Measurements from ENCODE around the gene TMEM175.

TMEM175 gene

DNA sequence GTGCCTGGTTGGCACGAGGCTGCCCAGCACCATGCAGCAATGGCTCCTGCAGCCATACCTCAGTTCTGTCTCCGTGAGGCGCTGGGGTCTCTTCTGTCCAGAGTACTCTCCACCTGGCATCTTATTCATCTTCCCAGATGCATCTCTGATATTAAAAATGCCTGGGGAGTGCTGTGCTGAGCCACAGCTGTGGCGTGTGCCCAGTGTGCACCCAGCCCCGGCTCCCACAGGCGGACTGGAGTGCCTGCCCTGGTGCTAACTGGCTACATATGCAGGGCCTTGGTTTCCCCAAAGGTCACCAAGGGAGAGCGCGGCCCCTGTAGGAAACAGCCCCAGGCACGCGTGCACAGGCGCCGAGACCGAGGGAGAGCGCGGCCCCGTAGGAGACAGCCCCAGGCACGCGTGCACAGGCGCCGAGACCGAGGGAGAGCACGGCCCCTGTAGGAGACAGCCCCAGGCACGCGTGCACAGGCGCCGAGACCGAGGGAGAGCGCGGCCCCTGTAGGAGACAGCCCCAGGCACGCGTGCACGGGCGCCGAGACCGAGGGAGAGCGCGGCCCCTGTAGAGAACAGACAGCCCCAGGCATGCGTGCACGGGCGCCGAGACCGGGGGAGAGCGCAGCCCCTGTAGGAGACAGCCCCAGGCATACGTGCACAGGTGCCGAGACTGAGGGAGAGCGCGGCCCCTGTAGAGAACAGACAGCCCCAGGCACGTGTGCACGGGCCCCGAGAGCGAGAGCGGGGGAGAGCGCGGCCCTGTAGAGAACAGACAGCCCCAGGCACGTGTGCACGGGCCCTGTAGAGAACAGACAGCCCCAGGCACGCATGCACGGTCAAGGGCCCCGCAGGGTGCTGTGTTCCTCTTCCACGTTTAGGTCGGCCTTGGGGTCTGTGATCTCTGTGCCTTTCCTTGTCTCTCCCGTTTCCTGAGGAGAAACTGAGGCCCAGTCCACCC is 14.5 kb downstream of the TMEM175 start:
- DNase-seq (ENCODE audit: low read depth) = no peak

GRCh38 chr4:947491-947971 is 15.3 kb downstream of the TMEM175 start:
- DNase-seq (ENCODE audit: low read depth) = no peak

DNA sequence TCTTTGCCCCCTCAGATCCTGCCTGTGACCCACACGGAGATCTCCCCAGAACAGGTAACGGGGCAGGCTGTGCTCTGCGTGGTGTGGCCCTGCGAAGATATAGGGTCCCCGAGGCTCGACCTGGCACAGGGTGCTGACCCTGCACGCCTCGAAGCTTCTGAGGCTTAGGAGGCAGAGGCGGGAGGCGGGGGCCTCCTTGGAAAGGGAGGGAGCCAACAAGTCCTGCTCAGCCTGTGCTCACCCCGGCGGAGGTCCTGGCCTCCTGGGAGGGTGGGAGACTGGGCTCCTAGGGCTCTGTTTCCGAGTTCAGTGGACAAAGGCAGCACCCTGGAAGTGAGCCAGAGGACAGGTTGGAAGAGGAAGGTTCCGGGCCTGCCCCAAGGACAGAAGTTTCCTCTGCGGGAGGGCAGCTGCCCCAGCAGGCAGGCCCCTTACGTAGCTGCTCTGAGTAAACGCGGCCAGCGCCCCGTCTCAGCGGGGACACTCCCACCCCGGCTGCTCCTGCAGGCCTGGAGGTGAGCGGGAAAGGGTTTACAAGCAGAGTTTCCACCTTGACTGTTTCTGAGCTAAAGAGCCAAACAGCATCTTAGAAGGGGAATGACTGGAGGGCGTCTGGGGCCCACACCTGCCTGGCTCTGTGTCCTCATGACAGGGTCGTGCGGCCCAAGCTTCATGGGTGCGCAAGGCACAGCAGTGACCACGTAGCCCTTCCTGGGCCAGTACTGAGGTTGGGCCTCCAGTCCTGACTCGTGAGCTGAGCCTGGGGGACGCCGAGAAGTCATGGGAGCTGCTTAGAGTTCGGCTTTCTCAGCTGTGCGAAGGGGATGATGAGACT is 16.1 kb downstream of the TMEM175 start:
- no peak for DNase-seq (ENCODE audit: low read depth)

DNA sequence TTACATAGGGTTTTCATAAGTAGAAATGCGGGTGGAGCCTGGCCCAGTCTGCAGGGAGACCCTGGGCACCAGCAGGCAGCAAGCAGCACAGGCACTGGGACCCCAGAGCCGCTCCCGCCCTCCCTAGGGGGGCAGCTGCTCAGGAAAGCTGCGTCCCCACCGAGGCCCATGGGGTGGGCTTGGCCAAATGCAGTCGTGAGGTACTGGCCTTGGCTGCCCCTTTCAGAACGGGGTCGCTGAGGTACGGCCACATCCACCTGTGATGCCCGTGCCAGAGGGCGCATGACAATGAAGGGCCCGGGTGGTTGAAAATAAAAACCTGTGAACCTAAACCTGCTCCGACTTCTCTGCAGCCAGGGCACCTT is 16.7 kb downstream of the TMEM175 start:
- no peak for DNase-seq (ENCODE audit: low read depth)

GRCh38 chr4:949656-950055 is 17.4 kb downstream of the TMEM175 start:
- DNase-seq (ENCODE audit: low read depth) = no peak

- DNase-seq (ENCODE audit: low read depth) = no peak
Measured at GRCh38 chr4:950136-951020, 18.1 kb downstream of the TMEM175 start.

- DNase-seq (ENCODE audit: low read depth) = no peak
Measured at GRCh38 chr4:951186-951585, 18.9 kb downstream of the TMEM175 start.

DNA sequence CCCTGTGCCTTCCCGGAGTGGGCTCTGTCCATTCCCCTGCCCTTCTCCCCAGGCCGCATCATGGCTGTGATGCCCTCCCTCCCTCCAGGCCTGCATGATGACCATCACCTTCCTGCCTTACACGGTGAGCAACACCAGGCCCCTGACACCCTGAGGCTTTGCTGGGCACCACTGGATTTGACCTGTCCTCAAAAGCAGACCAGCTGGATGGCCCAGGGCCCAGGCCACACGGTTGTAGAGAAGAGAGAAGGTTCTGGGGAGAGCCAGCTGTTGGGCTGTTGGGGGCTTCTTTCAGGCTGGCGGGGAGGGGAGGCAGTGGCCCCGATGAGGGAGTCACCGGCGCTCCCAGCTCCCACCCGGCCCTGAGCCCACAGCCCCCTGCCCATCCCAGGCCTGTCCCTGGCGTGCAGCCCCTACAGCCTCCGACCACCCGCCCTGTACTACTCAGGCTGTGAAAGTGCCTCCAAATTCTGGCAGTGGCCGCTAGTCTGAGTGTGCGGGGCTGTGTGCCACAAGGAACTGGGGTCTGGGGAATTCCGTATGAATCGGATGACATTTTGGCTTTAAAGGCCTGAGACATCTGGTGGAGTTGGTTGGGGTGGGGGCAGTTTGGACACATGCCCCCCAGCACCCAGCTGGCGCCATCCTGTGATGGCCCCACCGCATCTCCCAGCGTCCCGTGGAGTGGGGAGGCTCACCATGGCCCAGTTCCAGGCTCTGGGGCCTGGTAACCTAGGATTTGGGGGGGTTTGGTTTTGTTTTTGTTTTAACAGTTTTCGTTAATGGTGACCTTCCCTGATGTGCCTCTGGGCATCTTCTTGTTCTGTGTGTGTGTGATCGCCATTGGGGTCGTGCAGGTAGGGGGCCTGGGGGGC is 19.6 kb downstream of the TMEM175 start:
- no peak for DNase-seq (ENCODE audit: low read depth)

DNA sequence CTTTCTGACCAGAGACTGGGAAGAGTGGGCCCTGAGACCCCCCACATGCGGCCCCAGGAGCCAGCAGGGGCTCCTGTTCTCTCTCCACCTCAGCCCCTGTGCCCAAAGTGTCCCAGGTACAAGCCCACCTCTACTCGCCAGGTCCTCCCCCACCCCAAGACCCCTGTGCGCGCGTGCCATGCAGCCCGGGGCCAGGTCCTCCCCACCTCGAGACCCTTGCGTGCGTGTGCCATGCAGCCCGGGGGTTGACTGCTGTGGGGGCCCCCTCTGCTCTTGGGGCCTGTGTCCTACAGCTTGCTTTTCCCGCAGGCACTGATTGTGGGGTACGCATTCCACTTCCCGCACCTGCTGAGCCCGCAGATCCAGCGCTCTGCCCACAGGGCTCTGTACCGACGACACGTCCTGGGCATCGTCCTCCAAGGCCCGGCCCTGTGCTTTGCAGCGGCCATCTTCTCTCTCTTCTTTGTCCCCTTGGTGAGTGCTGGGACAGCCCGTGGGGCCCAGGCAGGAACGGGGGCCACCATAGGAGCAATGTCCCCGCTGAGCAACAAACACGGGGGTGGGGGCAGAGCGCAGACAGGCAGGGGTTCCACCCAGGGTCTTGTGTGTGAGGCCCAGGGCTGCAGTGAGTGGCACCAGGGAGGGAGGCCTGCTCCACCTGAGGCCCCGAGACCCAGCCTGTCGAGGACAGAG is 20.8 kb downstream of the TMEM175 start:
- no peak for DNase-seq (ENCODE audit: low read depth)

- no peak for DNase-seq (ENCODE audit: low read depth)
Measured at GRCh38 chr4:953574-953915, 21.3 kb downstream of the TMEM175 start.

- no peak for DNase-seq (ENCODE audit: low read depth)
Measured at GRCh38 chr4:954211-955020, 22.2 kb downstream of the TMEM175 start.

DNA sequence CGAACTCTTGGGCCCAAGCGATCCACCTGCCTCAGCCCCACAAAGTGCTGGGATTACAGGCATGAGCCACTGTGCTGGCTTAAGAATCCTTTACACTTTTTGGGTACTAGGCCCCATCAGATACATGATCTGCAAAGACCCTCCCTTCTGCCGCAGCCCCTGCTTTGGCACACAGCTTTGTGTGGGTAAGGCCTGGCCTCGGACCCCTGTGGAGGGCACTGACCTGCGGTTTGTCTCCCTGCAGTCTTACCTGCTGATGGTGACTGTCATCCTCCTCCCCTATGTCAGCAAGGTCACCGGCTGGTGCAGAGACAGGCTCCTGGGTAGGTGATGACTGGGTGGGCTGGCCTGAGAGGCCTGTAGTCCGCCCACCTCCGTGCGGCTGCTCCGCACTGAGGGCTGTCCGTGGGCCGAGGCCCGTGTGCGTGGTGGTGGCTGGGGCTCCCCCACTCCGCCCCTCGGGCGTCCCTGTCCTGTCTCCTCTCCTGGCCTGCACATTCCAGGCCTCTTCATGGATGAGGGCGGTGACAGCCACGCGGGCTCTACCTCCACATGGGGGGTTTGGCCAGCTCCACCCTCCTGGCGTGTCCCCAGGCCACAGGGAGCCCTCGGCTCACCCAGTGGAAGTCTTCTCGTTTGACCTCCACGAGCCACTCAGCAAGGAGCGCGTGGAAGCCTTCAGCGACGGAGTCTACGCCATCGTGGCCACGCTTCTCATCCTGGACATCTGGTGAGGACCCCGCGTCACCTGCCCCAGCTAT is 23.1 kb downstream of the TMEM175 start:
- no peak for DNase-seq (ENCODE audit: low read depth)

- DNase-seq (ENCODE audit: low read depth) = no peak
Measured at GRCh38 chr4:955931-956381, 23.7 kb downstream of the TMEM175 start.

GRCh38 chr4:956531-957230 is 24.4 kb downstream of the TMEM175 start:
- DNase-seq (ENCODE audit: low read depth) = no peak

GRCh38 chr4:957231-957580 is 24.9 kb downstream of the TMEM175 start:
- no peak for DNase-seq (ENCODE audit: low read depth)

- no peak for DNase-seq (ENCODE audit: low read depth)
Measured at GRCh38 chr4:957581-958313, 25.5 kb downstream of the TMEM175 start.

DNA sequence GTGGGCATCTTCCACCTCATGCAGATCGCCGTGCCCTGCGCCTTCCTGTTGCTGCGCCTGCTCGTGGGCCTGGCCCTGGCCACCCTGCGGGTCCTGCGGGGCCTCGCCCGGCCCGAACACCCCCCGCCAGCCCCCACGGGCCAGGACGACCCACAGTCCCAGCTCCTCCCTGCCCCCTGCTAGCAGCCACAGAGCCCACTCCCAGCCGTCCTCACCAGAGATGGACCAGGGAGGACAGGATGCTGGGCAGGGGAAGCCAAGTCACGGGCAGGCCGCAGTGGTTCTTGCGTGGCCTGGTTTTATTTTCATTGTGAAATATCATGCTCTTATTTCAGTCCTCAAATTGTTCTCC is 26.0 kb downstream of the TMEM175 start:
- DNase-seq (ENCODE audit: low read depth) = no peak

All from iris pigment epithelial cell (primary cell).